Suprapubic skin (tissue), 4 donors: ENCODE data around the gene KLHL28. TPM values are rescaled to one million over a fixed set of nuclear protein-coding genes. Genes with fewer than 3 reads are reported as not detected.

Experiments
- DNase-seq, 2 donors: peaks; one replicate each; pipeline ENCODE4 v3.0.0-alpha.2; 2019; ENCODE audit warnings: low spot score in 2 of 2
- H3K27ac ChIP-seq: fragments of 200-600 bp; sonication (generic); one replicate; pipeline ENCODE4 v1.5.1; 2019
- H3K27me3 ChIP-seq: fragments of 200-600 bp; sonication (generic); one replicate; pipeline ENCODE4 v1.5.1; 2019
- H3K36me3 ChIP-seq: fragments of 200-600 bp; sonication (generic); one replicate; pipeline ENCODE4 v1.5.1; 2019
- H3K4me1 ChIP-seq: fragments of 200-600 bp; sonication (generic); one replicate; pipeline ENCODE4 v1.5.1; 2019
- H3K4me3 ChIP-seq: fragments of 200-600 bp; sonication (generic); one replicate; pipeline ENCODE4 v1.5.1; 2019; ENCODE audit warnings: mild to moderate bottlenecking
- H3K9me3 ChIP-seq: fragments of 200-600 bp; sonication (generic); one replicate; pipeline ENCODE4 v1.5.1; 2019
- EP300 ChIP-seq: sonication (generic); formaldehyde crosslinking; IDR thresholded peaks from one replicate; pipeline ENCODE4 v1.6.1; 2017; ENCODE audit warnings: antibody characterized with exemption
- POLR2A ChIP-seq, 2 donors: fragments of 450-650 bp; IDR thresholded peaks; one replicate each; pipeline ENCODE4 v1.6.1; 2017; ENCODE audit warnings: antibody characterized with exemption in 2 of 2, mild to moderate bottlenecking in 2 of 2, moderate library complexity in 2 of 2
- POLR2AphosphoS5 ChIP-seq, 3 donors: sonication (generic); formaldehyde crosslinking; IDR thresholded peaks; one replicate each; pipeline ENCODE4 v1.6.1; 2017; ENCODE audit warnings: antibody characterized with exemption in 3 of 3
- WGBS: methylation state at CpG from one replicate; pipeline ENCODE4 v1.1.5; 2018; 5-methylcytosine and 5-hydroxymethylcytosine counted together
- total RNA-seq, 4 donors: library from RNA; depleted of rRNA; stranded (reverse); fragments of >200 nt; gene quantifications; one replicate each; pipeline ENCODE4 v1.1.0, GENCODE V29; 2016
- TF ChIP-seq, protein P1 (sequence below), 2 donors: fragments of 200-600 bp in 1 of 2; fragments of 450-650 bp in 1 of 2; sonication (generic) in 1 of 2; IDR thresholded peaks; one replicate each; pipeline ENCODE4 v1.5.1; 2016 to 2019; ENCODE audit warnings: antibody characterized with exemption in 2 of 2, mild to moderate bottlenecking in 1 of 2, moderate library complexity in 1 of 2

KLHL28 gene
- total RNA-seq, 4 donors from 2014 or later = 13.7 to 23.5 (median 16.2) TPM

DNA sequence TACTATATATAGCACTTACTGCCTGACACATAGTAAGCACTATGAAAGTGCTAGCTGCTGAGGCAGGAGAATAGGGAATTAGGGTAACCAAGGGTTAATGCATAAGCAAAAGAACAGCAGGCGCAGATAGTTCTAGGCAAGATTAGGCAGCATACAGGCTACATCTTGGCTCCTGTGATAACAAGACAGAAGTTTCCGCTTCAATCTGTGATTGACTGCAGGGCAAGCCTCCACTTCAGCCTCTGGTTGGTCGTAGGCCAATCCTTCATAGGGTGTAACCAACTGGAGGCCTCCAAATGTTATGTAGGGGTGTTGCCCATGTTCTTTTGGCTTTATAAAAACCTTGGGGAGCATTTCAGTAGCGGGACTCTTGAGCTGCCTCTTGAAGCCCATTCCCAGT, 46.9 kb downstream of the KLHL28 start:
- no peak for DNase-seq
- TF ChIP-seq, protein P1, sequence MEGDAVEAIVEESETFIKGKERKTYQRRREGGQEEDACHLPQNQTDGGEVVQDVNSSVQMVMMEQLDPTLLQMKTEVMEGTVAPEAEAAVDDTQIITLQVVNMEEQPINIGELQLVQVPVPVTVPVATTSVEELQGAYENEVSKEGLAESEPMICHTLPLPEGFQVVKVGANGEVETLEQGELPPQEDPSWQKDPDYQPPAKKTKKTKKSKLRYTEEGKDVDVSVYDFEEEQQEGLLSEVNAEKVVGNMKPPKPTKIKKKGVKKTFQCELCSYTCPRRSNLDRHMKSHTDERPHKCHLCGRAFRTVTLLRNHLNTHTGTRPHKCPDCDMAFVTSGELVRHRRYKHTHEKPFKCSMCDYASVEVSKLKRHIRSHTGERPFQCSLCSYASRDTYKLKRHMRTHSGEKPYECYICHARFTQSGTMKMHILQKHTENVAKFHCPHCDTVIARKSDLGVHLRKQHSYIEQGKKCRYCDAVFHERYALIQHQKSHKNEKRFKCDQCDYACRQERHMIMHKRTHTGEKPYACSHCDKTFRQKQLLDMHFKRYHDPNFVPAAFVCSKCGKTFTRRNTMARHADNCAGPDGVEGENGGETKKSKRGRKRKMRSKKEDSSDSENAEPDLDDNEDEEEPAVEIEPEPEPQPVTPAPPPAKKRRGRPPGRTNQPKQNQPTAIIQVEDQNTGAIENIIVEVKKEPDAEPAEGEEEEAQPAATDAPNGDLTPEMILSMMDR (IDR thresholded peaks at IDR 0.05) = no peak
- no peak for TF ChIP-seq EP300
- no peak for TF ChIP-seq POLR2A (IDR thresholded peaks at IDR 0.05)
- no peak for TF ChIP-seq POLR2AphosphoS5 (IDR thresholded peaks at IDR 0.05)

GRCh38 chr14:44912041-44912869, 49.5 kb downstream of the KLHL28 start:
- no peak for DNase-seq

More for the DNA sequence above, 46.9 kb downstream of the KLHL28 start:
- WGBS = 20% methylated on average over 4 of the region's 4 CpGs
- Histone ChIP-seq H3K4me3 (no peak overlapping the region), H3K9me3 (no peaks in the 10 kb centered on the region), H3K27ac (no peak overlapping the region), H3K36me3 (no peaks in the 10 kb centered on the region), H3K4me1 (peaks cover 16% of the 10 kb centered on the region), H3K27me3 (peaks cover 11% of the 10 kb centered on the region)

GRCh38 chr14:44910821-44911220, 50.9 kb downstream of the KLHL28 start:
- Histone ChIP-seq H3K27me3 (peaks cover 11% of the 10 kb centered on the region), H3K4me1 (peaks cover 16% of the 10 kb centered on the region), H3K4me3 (no peak overlapping the region), H3K27ac (no peak overlapping the region), H3K9me3 (no peaks in the 10 kb centered on the region), H3K36me3 (peaks cover under 1% of the 10 kb centered on the region)
- DNase-seq = no peak
- TF ChIP-seq, protein P1 (IDR thresholded peaks at IDR 0.05) = no peak
- TF ChIP-seq POLR2AphosphoS5 (IDR thresholded peaks at IDR 0.05) (no peak), POLR2A (IDR thresholded peaks at IDR 0.05) (no peak), EP300 (no peak)
- whole genome bisulfite sequencing = 88% methylated on average over 2 of the region's 2 CpGs

More at GRCh38 chr14:44912041-44912869, 49.5 kb downstream of the KLHL28 start:
- H3K27me3 ChIP-seq = peaks cover 11% of the 10 kb centered on the region
- H3K4me3 ChIP-seq = peak overlapping the region; percentile 54
- no peak overlapping the region for H3K27ac ChIP-seq
- no peaks in the 10 kb centered on the region for H3K9me3 ChIP-seq
- H3K36me3 ChIP-seq = no peaks in the 10 kb centered on the region
- peaks cover 16% of the 10 kb centered on the region for H3K4me1 ChIP-seq
- WGBS = 70% methylated on average over 5 of the region's 69 CpGs
- TF ChIP-seq POLR2A (IDR thresholded peaks at IDR 0.05) (no peak), POLR2AphosphoS5 (IDR thresholded peaks at IDR 0.05) (no peak), EP300 (no peak)
- TF ChIP-seq, protein P1 (IDR thresholded peaks at IDR 0.05) = no peak

DNA sequence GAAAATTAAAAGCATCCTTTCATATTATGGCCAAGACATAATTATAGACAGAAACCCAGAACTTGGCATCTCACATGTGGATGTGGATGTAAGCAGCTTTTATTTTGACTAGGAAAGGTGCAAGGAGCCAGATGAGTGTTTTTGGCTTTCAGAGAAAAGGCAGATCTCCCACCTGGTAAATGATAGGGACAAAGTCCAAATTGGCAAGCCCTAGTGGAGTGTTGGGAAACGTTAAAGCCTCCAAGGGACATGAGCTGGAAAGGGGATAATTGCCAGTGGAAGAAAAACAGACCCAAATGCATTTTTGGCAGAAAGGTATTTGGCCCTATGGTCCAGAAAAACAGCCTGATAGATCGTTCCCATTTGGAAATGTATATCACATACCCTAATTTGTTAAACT, 60.1 kb downstream of the KLHL28 start:
- TF ChIP-seq POLR2AphosphoS5 (IDR thresholded peaks at IDR 0.05) (no peak), POLR2A (IDR thresholded peaks at IDR 0.05) (no peak), EP300 (no peak)
- TF ChIP-seq, protein P1 (IDR thresholded peaks at IDR 0.05) = no peak
- WGBS = 25% methylated on average over 2 of the region's 2 CpGs
- no peaks in the 10 kb centered on the region for H3K27me3 ChIP-seq
- no peak for DNase-seq
- peaks cover 17% of the 10 kb centered on the region for H3K4me1 ChIP-seq
- H3K36me3 ChIP-seq = peaks cover 18% of the 10 kb centered on the region
- H3K4me3 ChIP-seq = no peak overlapping the region
- H3K27ac ChIP-seq = no peak overlapping the region
- no peaks in the 10 kb centered on the region for H3K9me3 ChIP-seq

- peaks cover 17% of the 10 kb centered on the region for H3K4me1 ChIP-seq
- H3K9me3 ChIP-seq = no peaks in the 10 kb centered on the region
- no peaks in the 10 kb centered on the region for H3K36me3 ChIP-seq
- H3K27ac ChIP-seq = no peak overlapping the region
- TF ChIP-seq POLR2A (IDR thresholded peaks at IDR 0.05) (no peak), EP300 (no peak), POLR2AphosphoS5 (IDR thresholded peaks at IDR 0.05) (no peak)
- TF ChIP-seq, protein P1 (IDR thresholded peaks at IDR 0.05) = no peak
- peak overlapping the region; percentile 94 for H3K4me3 ChIP-seq
- whole genome bisulfite sequencing = 30% methylated on average over 6 of the region's 6 CpGs
- no peaks in the 10 kb centered on the region for H3K27me3 ChIP-seq
- no peak for DNase-seq
Measured at GRCh38 chr14:44898551-44898950, 63.2 kb downstream of the KLHL28 start.
